ENCODE measurements around the gene USB1. TPM values are rescaled to one million over a fixed set of nuclear protein-coding genes. Genes with fewer than 3 reads are reported as not detected.

The USB1 gene
- total RNA-seq, 1 experiment from 2014 or later, result 106 TPM

GRCh38 chr16:58027916-58028455, 26.8 kb downstream of the USB1 start:
- TF ChIP-seq CTCF (conservative IDR thresholded peaks at IDR 0.05; ENCODE audit: low read depth, low read length) (no peak), EZH2 (IDR thresholded peaks at IDR 0.05; ENCODE audit: borderline replicate concordance, low read depth, low read length, poor library complexity, severe bottlenecking) (no peak)
- no TSS peak for BruUV-seq (replicated peaks)
- no peak for DNase-seq (ENCODE audit: low spot score)
- CTCF ChIA-PET, result interaction anchor here (0.7 kb wide), 1 partner anchor 98 kb away, joined by 6 read pairs; no protein-coding TSS in a partner anchor
- Histone ChIP-seq H3K4me3 (ENCODE audit: low read depth, low read length, poor library complexity, severe bottlenecking) (no peak overlapping the region), H3K27me3 (replicated peaks; ENCODE audit: insufficient read depth, low read depth, low read length, poor library complexity) (no peaks in the 10 kb centered on the region), H3K27ac (ENCODE audit: low read depth, low read length, poor library complexity, severe bottlenecking) (no peak overlapping the region), H3K9me3 (ENCODE audit: low read depth, low read length, poor library complexity, severe bottlenecking) (no peaks in the 10 kb centered on the region), H3K36me3 (ENCODE audit: insufficient read depth, low read length, poor library complexity, severe bottlenecking) (no peaks in the 10 kb centered on the region), H3K4me1 (ENCODE audit: insufficient read depth, low read length, poor library complexity, severe bottlenecking) (peaks cover 17% of the 10 kb centered on the region)
- intact Hi-C loops (cut with micrococcal nuclease; ENCODE audit: unreplicated experiment), result no loop called here
- POLR2A ChIA-PET (ENCODE audit: low non-redundant PET), result no interaction called here

DNA sequence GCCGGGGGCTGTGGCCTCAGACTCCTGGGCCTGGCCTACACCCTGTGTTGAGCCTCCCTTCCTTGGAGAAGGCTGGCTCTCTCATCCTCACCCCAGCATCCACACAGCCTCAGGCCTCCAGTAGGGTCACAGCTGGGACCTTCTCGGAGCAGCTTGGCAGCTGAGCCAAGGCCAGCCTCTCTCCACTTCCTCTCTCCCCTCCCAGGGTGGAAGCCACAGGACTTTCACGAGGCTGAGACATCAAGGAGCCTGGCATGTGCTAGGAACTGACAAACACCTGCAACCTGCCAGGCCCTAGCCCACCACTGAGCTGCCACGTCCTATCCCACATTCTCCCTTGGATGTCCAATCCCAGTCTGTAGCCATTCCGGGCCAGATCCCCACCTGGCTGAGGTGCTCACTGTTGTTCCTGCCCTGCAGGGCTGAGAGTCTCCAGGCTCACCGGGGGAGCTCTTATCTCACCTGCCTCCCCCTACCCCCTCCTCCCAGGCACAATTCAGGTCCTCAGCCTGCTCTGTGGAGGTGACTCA, 27.4 kb downstream of the USB1 start:
- peaks cover 11% of the 10 kb centered on the region for H3K4me1 ChIP-seq (ENCODE audit: insufficient read depth, low read length, poor library complexity, severe bottlenecking)
- intact Hi-C loops (cut with micrococcal nuclease; ENCODE audit: unreplicated experiment), result no loop called here
- CTCF ChIA-PET, result no interaction called here
- POLR2A ChIA-PET (ENCODE audit: low non-redundant PET), result no interaction called here
- TF ChIP-seq EZH2 (IDR thresholded peaks at IDR 0.05; ENCODE audit: borderline replicate concordance, low read depth, low read length, poor library complexity, severe bottlenecking) (no peak), CTCF (conservative IDR thresholded peaks at IDR 0.05; ENCODE audit: low read depth, low read length) (no peak)
- no peak overlapping the region for H3K27ac ChIP-seq (ENCODE audit: low read depth, low read length, poor library complexity, severe bottlenecking)
- no peaks in the 10 kb centered on the region for H3K9me3 ChIP-seq (ENCODE audit: low read depth, low read length, poor library complexity, severe bottlenecking)
- BruUV-seq (replicated peaks), result no TSS peak
- H3K4me3 ChIP-seq (ENCODE audit: low read depth, low read length, poor library complexity, severe bottlenecking), result no peak overlapping the region
- DNase-seq (ENCODE audit: low spot score), result no peak
- H3K36me3 ChIP-seq (ENCODE audit: insufficient read depth, low read length, poor library complexity, severe bottlenecking), result no peaks in the 10 kb centered on the region
- no peaks in the 10 kb centered on the region for H3K27me3 ChIP-seq (replicated peaks; ENCODE audit: insufficient read depth, low read depth, low read length, poor library complexity)

GRCh38 chr16:58029410-58029809, 28.2 kb downstream of the USB1 start:
- H3K4me3 ChIP-seq (ENCODE audit: low read depth, low read length, poor library complexity, severe bottlenecking), result no peak overlapping the region
- ChIA-PET POLR2A (ENCODE audit: low non-redundant PET) (no interaction called here), CTCF (no interaction called here)
- H3K4me1 ChIP-seq (ENCODE audit: insufficient read depth, low read length, poor library complexity, severe bottlenecking), result peaks cover 11% of the 10 kb centered on the region
- BruUV-seq (replicated peaks), result no TSS peak
- no peak for DNase-seq (ENCODE audit: low spot score)
- TF ChIP-seq EZH2 (IDR thresholded peaks at IDR 0.05; ENCODE audit: borderline replicate concordance, low read depth, low read length, poor library complexity, severe bottlenecking) (no peak), CTCF (conservative IDR thresholded peaks at IDR 0.05; ENCODE audit: low read depth, low read length) (no peak)
- no peaks in the 10 kb centered on the region for H3K27me3 ChIP-seq (replicated peaks; ENCODE audit: insufficient read depth, low read depth, low read length, poor library complexity)
- H3K27ac ChIP-seq (ENCODE audit: low read depth, low read length, poor library complexity, severe bottlenecking), result no peak overlapping the region
- H3K9me3 ChIP-seq (ENCODE audit: low read depth, low read length, poor library complexity, severe bottlenecking), result no peaks in the 10 kb centered on the region
- H3K36me3 ChIP-seq (ENCODE audit: insufficient read depth, low read length, poor library complexity, severe bottlenecking), result no peaks in the 10 kb centered on the region
- intact Hi-C loops (cut with micrococcal nuclease; ENCODE audit: unreplicated experiment), result no loop called here
